Esophagus muscularis mucosa (tissue), 4 donors: ENCODE measurements around the gene PTBP1.

Source experiments
- EP300 ChIP-seq: sonication (generic); formaldehyde crosslinking; IDR thresholded peaks from one replicate; pipeline ENCODE4 v1.6.1; 2017; ENCODE audit warnings: antibody characterized with exemption
- POLR2A ChIP-seq: fragments of 450-650 bp; IDR thresholded peaks from one replicate; pipeline ENCODE4 v1.6.1; 2017; ENCODE audit warnings: antibody characterized with exemption, moderate library complexity, mild to moderate bottlenecking, low read depth
- TF ChIP-seq, protein P1 (sequence below), 3 experiments: fragments of 200-600 bp in 2 of 3; fragments of 450-650 bp in 1 of 3; sonication (generic) in 2 of 3; IDR thresholded peaks; one replicate each; pipeline ENCODE4 v1.5.1; 2017 to 2019; ENCODE audit warnings: antibody characterized with exemption in 3 of 3, mild to moderate bottlenecking in 2 of 3, moderate library complexity in 1 of 3

GRCh38 chr19:787536-787935 is 9.7 kb upstream of the PTBP1 start:
- no peak for TF ChIP-seq EP300
- no peak for TF ChIP-seq POLR2A
- TF ChIP-seq, protein P1, sequence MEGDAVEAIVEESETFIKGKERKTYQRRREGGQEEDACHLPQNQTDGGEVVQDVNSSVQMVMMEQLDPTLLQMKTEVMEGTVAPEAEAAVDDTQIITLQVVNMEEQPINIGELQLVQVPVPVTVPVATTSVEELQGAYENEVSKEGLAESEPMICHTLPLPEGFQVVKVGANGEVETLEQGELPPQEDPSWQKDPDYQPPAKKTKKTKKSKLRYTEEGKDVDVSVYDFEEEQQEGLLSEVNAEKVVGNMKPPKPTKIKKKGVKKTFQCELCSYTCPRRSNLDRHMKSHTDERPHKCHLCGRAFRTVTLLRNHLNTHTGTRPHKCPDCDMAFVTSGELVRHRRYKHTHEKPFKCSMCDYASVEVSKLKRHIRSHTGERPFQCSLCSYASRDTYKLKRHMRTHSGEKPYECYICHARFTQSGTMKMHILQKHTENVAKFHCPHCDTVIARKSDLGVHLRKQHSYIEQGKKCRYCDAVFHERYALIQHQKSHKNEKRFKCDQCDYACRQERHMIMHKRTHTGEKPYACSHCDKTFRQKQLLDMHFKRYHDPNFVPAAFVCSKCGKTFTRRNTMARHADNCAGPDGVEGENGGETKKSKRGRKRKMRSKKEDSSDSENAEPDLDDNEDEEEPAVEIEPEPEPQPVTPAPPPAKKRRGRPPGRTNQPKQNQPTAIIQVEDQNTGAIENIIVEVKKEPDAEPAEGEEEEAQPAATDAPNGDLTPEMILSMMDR (IDR thresholded peaks at IDR 0.05): no peak
